ENCODE results near the gene NDUFA11.

GRCh38 chr19:5889288-5889971 lies 14.2 kb downstream of the NDUFA11 start:
- no peak for TF ChIP-seq CTCF (IDR thresholded peaks at IDR 0.05)
- no peak for TF ChIP-seq RCOR1 (IDR thresholded peaks at IDR 0.05; ENCODE audit: low read length)
- TF ChIP-seq ELF1 (IDR thresholded peaks at IDR 0.05) = no peak
- TF ChIP-seq TCF12 (IDR thresholded peaks at IDR 0.05) = no peak
- no peak for TF ChIP-seq RFX5 (IDR thresholded peaks at IDR 0.05; ENCODE audit: low read length)
- no peak for TF ChIP-seq GABPA (IDR thresholded peaks at IDR 0.05; ENCODE audit: low read depth)
- TF ChIP-seq PBX3 (IDR thresholded peaks at IDR 0.05) = no peak
- no peak for TF ChIP-seq USF2 (IDR thresholded peaks at IDR 0.05; ENCODE audit: borderline replicate concordance, low read depth, low read length)
- TF ChIP-seq MAX (IDR thresholded peaks at IDR 0.05; ENCODE audit: low read depth) = no peak
- TF ChIP-seq TAF1 (IDR thresholded peaks at IDR 0.05; ENCODE audit: borderline replicate concordance, low read depth, low read length) = no peak
- TF ChIP-seq NRF1 (IDR thresholded peaks at IDR 0.05; ENCODE audit: low read depth, low read length) = no peak
